HG03342 (cell line): ENCODE measurements around the gene TBC1D22A.
A peak's percentile ranks its signal among the peaks of the same experiment; 100 is the strongest.
"Not testable (repeated sequence)": the region's sequence is repeated elsewhere in the genome, so short reads cannot be mapped to it uniquely, and the experiment has no call there.

ENCODE experiments used
- ATAC-seq: cut with Tn5 transposase; IDR thresholded peaks from one replicate; pipeline ENCODE4 v1.9.1; 2021; ENCODE audit warnings: mild to moderate bottlenecking, moderate library complexity; ENCODE audit not compliant: unreplicated experiment

The TBC1D22A gene

GRCh38 chr22:46770151-46770641 is 7.7 kb downstream of the TBC1D22A start:
- ATAC-seq, result no peak

- no peak for ATAC-seq
Observed at GRCh38 chr22:46770726-46771125, 8.3 kb downstream of the TBC1D22A start.

DNA sequence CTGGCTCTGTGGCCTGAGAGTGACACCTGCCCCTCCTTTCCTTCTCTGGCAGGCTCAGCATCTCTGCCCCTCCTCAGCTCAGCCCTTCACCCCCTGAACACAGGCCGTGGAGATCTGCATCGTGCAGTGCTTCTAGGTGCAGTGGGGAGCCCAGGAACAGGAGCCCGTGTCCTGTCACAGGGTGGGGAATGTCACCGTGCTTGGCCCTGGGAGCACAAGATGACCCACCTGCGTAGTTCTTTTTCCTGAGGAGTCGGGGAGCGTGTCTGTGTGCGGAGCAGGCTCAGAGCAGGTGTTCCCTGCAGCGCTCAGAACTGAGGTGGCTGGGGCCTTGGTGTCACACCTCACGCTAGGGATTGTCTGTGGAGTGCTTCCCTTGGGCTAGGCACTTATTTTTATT is 10.6 kb downstream of the TBC1D22A start:
- no peak for ATAC-seq

DNA sequence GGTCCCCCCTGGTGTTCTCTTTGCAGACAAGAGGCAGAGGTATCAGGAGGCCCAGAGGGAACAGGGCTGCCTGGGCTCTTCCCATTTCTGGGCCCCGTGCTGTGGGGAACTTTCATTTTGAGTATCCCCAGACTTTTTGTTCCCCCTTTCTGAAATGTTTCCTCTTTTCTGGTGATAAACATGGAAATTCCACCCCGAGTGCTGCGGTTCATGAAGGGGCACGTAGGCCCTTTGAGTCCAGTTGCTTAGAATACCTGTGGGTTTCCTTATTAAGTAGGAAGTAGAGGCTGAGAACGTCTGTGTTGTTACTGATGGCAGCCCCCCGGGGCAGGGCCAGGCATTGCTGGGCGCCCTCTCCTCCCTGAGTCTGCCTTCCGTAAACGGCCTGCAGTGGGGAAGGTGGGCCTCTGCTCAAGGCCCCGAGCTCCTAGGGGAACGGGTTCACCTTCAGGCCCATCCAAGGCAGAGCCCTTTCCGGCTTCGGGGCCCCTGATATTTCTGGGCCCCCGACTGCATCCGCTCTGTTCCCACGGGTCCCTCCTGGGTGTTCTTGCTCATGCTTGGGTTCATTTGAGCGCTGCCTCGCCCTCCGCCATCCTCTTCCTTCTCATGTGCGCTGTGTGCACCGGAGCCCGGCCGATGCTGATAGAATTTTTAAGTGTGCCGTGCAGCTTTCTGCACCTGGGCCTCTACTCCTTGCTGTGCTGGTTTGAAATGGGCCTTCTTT is 12.0 kb downstream of the TBC1D22A start:
- peak; percentile 29 for ATAC-seq

- no peak for ATAC-seq
Observed at GRCh38 chr22:46774980-46775849, 12.8 kb downstream of the TBC1D22A start.

GRCh38 chr22:46775850-46776826 is 13.7 kb downstream of the TBC1D22A start:
- ATAC-seq, result no peak

DNA sequence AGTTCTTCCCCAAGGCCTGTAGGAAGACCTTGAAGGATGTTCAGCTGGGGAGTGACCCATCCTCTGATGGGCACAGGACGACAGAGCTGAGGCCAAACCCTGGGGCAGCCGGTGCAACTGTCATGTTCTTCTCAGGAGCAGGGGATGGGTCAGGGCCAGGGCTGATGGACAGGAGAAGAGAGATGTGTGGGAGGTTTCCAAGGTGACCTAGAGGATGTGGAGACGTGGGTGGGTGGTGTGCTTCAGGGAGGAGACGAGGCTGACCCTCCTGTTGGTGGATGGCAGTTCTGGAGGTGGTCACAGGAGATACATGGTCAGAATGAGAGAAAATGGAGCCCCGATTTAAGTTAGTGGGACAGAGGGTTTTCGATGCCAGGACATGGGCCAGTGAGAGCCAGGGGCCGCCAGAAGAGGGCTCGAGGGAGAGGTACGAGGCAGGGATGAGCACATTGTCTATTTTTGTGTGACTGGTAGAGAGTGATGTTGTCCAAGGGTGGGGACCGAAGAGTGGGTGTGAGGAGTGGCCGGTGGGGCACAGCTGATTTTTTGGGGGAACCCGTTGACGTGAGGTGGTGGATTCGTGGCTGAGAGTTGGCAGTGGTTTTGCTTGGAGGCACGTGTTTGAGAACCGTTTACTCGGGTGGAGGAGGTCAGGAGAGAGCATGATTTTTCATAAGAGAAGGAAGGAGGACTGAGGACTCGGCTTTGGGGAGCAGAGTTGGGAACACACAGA is 14.6 kb downstream of the TBC1D22A start:
- ATAC-seq, result no peak

- ATAC-seq, result no peak
Observed at GRCh38 chr22:46777609-46777970, 15.1 kb downstream of the TBC1D22A start.

DNA sequence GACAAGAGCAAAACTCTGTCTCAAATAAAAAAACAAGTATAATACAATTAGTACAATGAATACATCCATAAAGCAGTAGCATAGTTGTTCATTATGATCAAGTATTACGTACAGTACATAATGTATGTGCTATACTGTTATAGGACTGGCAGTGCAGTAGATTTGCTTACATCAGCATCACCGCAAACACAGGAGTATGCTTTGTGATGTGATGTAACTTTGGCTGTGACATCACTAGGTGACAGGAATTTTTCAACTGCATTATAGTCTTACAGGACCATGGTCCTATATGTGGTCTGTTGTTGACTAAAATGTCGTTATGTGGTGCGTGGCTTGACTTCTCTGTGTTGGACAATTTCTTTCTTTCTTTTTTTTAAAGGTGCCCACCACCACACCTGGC is 16.6 kb downstream of the TBC1D22A start:
- ATAC-seq, result no peak

DNA sequence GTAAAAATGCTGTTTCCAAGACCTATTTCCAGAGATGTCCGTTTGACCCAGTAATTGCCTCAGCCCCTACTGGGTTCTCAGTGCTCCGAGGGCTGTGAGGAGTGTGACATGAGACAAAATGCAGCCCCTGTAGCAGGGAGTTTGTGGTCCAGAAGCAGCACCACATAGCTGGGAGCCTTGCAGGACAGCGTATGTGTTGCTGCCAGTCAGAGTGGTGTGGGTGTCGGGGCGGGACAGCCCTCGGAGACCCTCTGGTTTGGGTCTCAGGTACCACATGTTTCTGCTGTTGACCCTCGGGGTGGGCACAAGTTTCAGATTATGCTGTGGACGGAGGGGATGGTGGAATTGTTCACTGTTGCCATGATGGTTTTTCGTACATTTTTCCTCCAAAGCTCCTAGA is 17.2 kb downstream of the TBC1D22A start:
- ATAC-seq, result no peak

GRCh38 chr22:46780453-46780852 is 18.0 kb downstream of the TBC1D22A start:
- ATAC-seq, result no peak

- ATAC-seq, result no peak
Observed at GRCh38 chr22:46781291-46781690, 18.8 kb downstream of the TBC1D22A start.

GRCh38 chr22:46782200-46782599 is 19.8 kb downstream of the TBC1D22A start:
- not testable (repeated sequence) for ATAC-seq

DNA sequence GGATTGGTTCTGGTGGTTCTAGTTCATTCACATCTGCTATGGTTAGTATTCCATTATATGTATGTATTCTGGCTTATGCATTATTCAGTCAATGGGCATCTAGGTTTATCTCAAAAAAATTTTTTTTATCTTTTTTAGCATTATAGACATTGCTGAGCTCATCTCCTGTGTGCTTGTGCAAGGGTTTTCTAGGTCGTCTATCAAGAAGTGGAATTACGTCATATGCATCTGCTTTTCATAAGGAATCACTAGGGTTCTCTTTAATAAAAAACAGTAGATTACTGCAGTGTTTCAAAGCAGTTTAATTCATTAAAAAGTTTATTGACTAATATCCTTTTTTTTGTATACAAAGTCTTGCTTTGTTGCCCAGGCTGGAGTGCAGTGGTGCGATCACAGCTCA is 21.3 kb downstream of the TBC1D22A start:
- ATAC-seq, result no peak

DNA sequence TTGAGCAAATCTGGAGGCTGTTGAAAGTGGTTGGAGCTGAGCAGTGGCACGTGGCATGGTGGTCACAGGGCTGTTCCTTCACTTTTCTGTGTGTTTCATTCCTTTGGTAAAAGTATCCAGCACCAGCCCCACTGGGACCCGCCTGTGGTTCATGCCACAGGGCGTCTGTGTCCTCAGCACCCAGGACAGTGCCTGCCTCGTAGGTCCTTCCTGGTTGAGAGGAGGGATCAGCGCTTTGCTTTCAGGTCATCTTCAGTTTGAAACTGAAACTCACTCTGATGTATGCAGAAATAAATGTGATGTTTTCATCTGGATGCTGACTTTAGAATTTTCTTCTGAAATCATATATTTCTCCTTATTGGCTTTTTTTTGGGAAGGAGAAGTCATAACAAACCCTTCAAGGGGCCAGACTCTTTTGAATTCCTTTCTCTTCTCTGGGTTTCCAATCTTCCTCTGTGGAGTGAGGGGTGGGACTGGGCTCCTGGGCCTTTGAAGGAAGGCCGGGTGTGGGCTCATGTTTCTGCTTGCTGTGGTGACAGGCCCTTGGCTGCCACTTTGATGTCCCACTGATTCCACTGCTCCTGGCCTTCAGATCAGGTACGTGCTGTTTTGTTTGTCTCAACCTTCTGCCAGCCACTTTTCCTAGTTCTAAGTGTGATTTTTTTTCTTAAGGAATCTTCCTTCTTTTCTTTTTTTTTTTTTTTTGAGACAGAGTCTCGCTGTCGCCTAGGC is 26.2 kb downstream of the TBC1D22A start:
- ATAC-seq, result no peak

- ATAC-seq, result no peak
Observed at GRCh38 chr22:46789992-46790391, 27.5 kb downstream of the TBC1D22A start.

DNA sequence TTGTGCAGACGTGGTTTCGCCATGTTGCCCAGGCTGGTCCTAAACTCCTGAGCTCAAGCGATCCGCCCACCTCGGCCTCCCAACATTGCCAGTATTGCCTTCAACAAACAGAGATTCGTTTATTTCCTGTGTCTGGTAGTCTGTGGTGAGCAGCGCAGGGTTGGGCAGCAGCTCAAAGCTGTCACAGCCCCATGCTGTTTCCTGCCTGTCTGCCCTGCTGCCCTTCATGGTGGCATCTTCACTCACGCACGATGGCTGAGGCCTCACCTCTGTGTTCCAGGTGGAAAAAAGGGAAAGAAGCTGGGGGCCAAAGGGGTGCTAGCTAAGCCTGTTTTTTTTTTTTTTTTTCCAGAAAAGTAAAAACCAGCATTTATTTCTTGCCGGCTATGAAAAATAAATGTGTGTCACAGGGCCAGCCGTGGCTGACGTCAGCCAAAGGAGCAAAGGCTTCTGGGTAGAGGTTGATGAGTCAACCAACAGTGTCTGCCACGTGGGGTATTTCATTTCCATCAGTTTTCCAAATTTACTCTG is 28.8 kb downstream of the TBC1D22A start:
- ATAC-seq, result no peak

DNA sequence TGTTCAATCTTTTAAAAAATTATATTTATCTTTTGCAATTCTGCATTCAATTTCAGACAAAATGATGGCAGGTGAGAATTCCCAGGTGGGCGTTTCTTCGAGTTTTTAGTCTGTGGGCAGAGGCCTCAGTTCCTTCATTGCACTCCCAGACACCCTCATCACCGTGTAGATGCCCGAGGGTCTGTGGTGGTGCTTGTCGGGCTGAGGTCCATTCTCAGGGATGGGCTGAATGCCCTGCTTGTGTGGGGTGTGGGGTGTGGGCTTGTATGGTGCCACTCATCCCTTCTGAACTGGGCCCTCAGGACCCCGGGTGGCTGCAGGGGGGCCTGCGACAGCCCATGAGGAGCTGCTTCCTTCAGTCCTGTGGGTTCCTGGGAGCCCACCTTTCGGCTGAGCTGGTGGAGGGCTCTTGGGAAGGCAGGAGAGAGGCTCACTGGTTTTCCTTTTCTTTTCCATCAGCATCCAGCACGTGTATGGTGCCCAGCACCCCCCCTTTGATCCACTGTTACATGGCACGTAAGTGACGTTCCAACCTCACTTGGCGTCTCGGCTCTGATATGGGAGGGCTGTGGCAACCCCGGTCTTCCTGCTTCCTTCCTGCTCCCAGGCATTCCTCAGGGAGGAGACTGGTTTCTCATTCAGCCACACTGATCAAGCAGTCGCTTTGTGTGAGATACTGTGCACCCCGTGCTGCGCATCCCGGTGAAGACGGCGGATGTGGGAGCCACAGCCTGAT is 29.8 kb downstream of the TBC1D22A start:
- ATAC-seq, result no peak

DNA sequence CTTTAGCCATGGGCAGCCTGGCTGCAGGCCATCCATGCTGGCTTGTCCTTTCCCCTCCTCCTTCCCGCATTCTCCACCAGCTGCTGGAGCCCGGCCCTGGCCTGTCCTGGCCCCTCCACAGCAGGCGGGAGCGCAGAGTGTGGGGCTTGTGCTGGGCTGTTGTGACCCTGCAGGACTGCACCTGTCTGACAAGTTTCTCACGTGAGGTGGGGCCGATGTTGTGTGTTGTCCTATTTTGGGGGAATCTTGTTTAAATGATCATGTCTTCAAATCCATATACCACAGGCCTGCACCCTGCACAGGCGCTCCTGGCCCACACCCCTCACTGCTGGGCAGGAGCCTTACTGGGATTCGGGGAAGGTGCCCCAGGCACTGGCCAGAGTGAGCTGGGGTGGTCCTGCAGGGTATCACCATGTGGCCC is 30.4 kb downstream of the TBC1D22A start:
- no peak for ATAC-seq
